HG03135 (cell line): Measurements from ENCODE around the gene PRM2.

Experiments
- ATAC-seq: cut with Tn5 transposase; IDR thresholded peaks from one replicate; pipeline ENCODE4 v1.9.1; 2021; ENCODE audit warnings: mild to moderate bottlenecking, moderate library complexity; ENCODE audit not compliant: unreplicated experiment

Gene PRM2

DNA sequence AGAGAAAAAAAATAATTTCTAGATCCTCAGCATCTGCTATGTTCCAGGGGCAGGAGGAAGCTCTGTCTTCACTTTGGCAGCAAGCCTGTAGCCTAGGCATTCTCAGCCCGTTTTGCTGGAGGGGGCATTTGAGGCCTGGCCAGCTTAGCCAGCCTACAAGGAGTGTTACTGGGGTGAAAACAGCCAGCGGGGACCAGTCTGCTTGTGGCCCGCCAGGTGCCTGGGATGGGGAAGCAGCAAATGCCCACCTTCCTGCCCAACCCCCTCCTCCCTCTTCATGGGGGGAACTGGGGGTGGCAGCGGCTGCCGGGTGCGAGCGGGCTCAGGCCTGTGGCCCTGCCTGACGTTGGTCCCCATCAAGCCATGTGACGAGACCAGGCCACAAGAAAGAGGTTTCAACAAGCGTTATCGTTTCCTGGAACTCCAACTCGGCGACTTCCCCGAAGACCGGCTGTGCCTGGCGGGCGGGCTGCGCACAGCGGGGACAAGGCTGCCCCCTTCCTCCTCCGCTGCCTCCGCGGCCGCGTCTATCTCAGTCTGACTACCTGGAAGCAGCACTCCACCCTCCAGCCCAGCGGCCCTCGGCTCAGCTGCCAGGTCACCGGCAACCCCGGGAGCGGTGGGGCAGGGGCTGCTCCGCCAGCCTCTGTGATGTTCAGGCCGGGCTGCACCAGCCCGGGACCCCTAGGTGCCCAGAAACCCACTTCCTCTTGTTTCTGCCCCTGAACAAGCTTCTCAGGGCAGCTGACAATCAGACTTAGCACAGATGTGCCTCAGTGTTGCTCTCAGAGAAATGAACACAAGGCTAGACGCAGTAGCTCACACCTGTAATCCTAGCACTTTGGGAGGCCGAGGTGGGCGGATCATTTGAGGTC is 43.2 kb downstream of the PRM2 start:
- peak; percentile 55 for ATAC-seq

DNA sequence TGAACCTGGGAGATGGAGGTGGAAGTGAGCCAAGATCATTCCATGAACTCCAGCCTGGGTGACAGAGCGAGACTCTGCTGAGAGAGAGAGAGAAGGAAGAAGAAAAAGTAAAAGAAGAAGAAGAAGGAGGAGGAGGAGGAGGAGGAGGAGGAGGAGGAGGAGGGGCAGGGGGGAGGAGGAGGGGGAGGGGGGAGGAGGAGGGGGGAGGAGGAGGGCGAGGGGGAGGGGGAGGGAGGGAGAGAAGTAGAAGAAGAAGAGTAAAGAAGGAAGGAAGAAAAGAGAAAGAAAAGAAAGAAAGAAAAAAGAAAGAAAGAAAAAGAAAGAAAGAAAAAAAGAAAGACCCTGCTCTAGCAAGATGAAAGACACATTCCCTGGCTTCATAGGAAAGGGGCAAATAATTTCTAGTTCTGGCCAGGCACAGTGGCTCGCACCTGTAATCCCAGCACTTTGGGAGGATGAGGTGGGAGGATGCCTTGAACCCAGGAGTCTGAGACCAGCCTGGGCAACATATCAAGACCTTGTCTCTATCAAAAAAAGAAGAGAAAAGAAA is 43.9 kb downstream of the PRM2 start:
- no peak for ATAC-seq

DNA sequence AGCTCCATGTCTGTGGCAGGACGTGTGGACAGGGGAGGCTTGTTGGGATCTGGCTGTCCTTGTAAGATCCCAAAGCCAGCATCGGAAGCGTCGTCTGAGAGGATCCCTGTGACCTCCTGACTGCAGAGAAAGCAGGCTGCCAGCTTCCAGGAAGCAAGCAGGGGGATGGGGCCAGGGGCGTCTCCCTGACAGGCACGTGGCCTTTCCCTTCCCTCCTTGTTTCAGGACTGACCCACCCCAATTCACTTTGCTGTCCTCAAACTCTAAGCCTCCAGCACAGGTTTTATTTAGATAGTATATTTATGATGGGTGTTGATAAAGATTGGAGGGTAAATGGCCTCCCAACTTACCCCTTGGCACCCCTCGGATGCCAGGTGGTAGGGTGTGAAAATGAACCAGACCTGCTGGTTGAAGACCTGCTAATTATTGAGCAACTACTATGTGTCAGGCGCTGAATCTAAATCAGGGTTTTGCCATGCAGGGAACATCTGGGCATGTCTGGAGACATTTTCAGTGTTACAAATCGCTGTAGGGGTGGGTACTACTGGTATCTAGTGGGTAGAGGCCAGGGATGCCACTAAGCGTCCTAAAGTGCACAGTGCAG is 44.8 kb downstream of the PRM2 start:
- ATAC-seq, result no peak

DNA sequence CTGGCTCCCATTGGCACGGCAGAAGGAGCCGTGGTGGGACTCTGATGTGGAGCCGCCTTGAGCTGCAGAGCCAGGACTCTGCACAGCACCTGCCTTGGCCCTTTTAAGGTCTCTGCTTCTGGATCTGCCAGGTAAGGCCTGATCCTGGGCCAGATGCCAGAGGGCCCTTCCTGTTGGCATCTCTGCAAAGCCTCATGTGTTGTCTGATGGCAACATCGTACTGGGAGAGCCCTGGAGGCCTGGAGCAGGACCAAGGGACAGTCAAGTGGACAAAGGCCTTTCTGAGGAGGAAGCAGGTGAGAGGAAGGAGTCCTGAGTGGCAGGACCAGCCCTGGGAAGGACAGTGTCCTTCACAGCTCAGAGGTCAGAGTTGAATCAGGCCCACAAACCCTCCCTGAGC is 46.4 kb downstream of the PRM2 start:
- ATAC-seq, result no peak

DNA sequence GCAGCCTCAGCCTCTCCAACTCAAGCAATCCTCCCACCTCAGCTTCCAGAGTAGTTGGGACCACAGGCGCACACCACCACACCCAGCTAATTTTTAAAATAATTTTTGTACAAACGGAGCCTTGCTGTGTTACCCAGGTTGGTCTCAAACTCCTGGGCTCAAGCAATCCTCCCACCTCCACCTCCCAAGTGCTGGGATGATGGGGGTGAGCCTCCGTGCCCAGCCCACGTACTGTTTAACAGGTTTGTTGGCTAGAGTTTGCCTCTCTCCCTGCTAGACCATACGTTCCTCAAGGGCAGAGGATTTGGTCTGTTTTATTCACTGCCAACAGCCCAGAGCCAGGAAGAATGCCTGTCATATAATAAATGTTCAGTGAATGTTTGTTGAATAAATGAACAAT is 46.8 kb downstream of the PRM2 start:
- ATAC-seq, result no peak

GRCh38 chr16:11225677-11226549 is 50.4 kb downstream of the PRM2 start:
- ATAC-seq, result no peak
